ENCODE measurements around the gene CHCHD6. TPM values are rescaled to one million over a fixed set of nuclear protein-coding genes. Genes with fewer than 3 reads are reported as not detected.
"Not testable (repeated sequence)": the region's sequence is repeated elsewhere in the genome, so short reads cannot be mapped to it uniquely, and the experiment has no call there.

CHCHD6 gene
- total RNA-seq, 4 donors from 2014 or later: 2.4 to 44.6 (median 5.1) TPM

- TF ChIP-seq CTCF (IDR thresholded peaks at IDR 0.05) (no peak), POLR2A (IDR thresholded peaks at IDR 0.05) (no peak)
- no peaks in the 10 kb centered on the region for H3K36me3 ChIP-seq
- H3K4me3 ChIP-seq: no peak overlapping the region
- H3K27me3 ChIP-seq: no peaks in the 10 kb centered on the region
- H3K9me3 ChIP-seq: no peaks in the 10 kb centered on the region
- DNase-seq: no peak
- H3K4me1 ChIP-seq: no peaks in the 10 kb centered on the region
- no peak overlapping the region for H3K27ac ChIP-seq
Observed at GRCh38 chr3:126797563-126797962, 93.5 kb downstream of the CHCHD6 start.

- Histone ChIP-seq H3K27me3 (no peaks in the 10 kb centered on the region), H3K27ac (no peak overlapping the region), H3K36me3 (no peaks in the 10 kb centered on the region), H3K9me3 (no peaks in the 10 kb centered on the region), H3K4me1 (no peaks in the 10 kb centered on the region), H3K4me3 (no peak overlapping the region)
- TF ChIP-seq CTCF (IDR thresholded peaks at IDR 0.05) (no peak), POLR2A (IDR thresholded peaks at IDR 0.05) (no peak)
- no peak for DNase-seq
Observed at GRCh38 chr3:126798521-126798920, 94.5 kb downstream of the CHCHD6 start.

GRCh38 chr3:126799099-126799498 lies 95.1 kb downstream of the CHCHD6 start:
- Histone ChIP-seq H3K36me3 (no peaks in the 10 kb centered on the region), H3K4me3 (no peak overlapping the region), H3K27ac (no peak overlapping the region), H3K9me3 (no peaks in the 10 kb centered on the region), H3K4me1 (no peaks in the 10 kb centered on the region), H3K27me3 (no peaks in the 10 kb centered on the region)
- TF ChIP-seq CTCF (IDR thresholded peaks at IDR 0.05): no peak
- TF ChIP-seq POLR2A (IDR thresholded peaks at IDR 0.05): no peak
- no peak for DNase-seq

- H3K9me3 ChIP-seq, H3K4me3 ChIP-seq, H3K4me1 ChIP-seq, DNase-seq, H3K27ac ChIP-seq, H3K27me3 ChIP-seq, H3K36me3 ChIP-seq: not testable (repeated sequence)
Observed at GRCh38 chr3:126801312-126801711, 97.3 kb downstream of the CHCHD6 start.

- no peak overlapping the region for H3K4me3 ChIP-seq
- H3K9me3 ChIP-seq: no peaks in the 10 kb centered on the region
Observed at GRCh38 chr3:126807795-126808194, 103.8 kb downstream of the CHCHD6 start.

GRCh38 chr3:126811530-126811929 lies 107.5 kb downstream of the CHCHD6 start:
- Histone ChIP-seq H3K36me3 (no peaks in the 10 kb centered on the region), H3K4me3 (no peak overlapping the region), H3K27me3 (no peaks in the 10 kb centered on the region), H3K9me3 (no peaks in the 10 kb centered on the region), H3K4me1 (no peaks in the 10 kb centered on the region), H3K27ac (no peak overlapping the region)
- no peak for DNase-seq
- TF ChIP-seq CTCF (IDR thresholded peaks at IDR 0.05) (no peak), POLR2A (IDR thresholded peaks at IDR 0.05) (no peak)

More at GRCh38 chr3:126807795-126808194, 103.8 kb downstream of the CHCHD6 start:
- no peak for DNase-seq
- no peak overlapping the region for H3K27ac ChIP-seq
- H3K4me1 ChIP-seq: no peaks in the 10 kb centered on the region
- no peaks in the 10 kb centered on the region for H3K27me3 ChIP-seq
- H3K36me3 ChIP-seq: no peaks in the 10 kb centered on the region
- TF ChIP-seq CTCF (IDR thresholded peaks at IDR 0.05) (no peak), POLR2A (IDR thresholded peaks at IDR 0.05) (no peak)
